Measurements from ENCODE around the gene ESRRB.

Gene ESRRB

GRCh38 chr14:76456891-76457586 lies 81.1 kb downstream of the ESRRB start:
- DNase-seq = no peak

GRCh38 chr14:76457841-76458240 lies 81.9 kb downstream of the ESRRB start:
- DNase-seq = no peak

GRCh38 chr14:76461886-76462285 lies 85.9 kb downstream of the ESRRB start:
- no peak for DNase-seq

GRCh38 chr14:76462330-76462729 lies 86.4 kb downstream of the ESRRB start:
- DNase-seq = no peak

GRCh38 chr14:76463105-76463504 lies 87.2 kb downstream of the ESRRB start:
- no peak for DNase-seq

GRCh38 chr14:76464856-76465255 lies 88.9 kb downstream of the ESRRB start:
- DNase-seq = no peak

- DNase-seq = no peak
These were observed 89.7 kb downstream of the ESRRB start for GRCh38 chr14:76465664-76466063.

- no peak for DNase-seq
These were observed 91.8 kb downstream of the ESRRB start for GRCh38 chr14:76467711-76468155.

GRCh38 chr14:76472199-76472723 lies 96.3 kb downstream of the ESRRB start:
- DNase-seq = no peak

- DNase-seq = no peak
These were observed 97.7 kb downstream of the ESRRB start for GRCh38 chr14:76473481-76474263.

GRCh38 chr14:76480426-76480825 lies 104.5 kb downstream of the ESRRB start:
- DNase-seq = no peak

GRCh38 chr14:76484355-76484754 lies 108.4 kb downstream of the ESRRB start:
- DNase-seq = no peak

GRCh38 chr14:76486251-76486743 lies 110.4 kb downstream of the ESRRB start:
- no peak for DNase-seq

- DNase-seq = no peak
These were observed 112.6 kb downstream of the ESRRB start for GRCh38 chr14:76488551-76488950.

- DNase-seq = no peak
These were observed 113.7 kb downstream of the ESRRB start for GRCh38 chr14:76489667-76490066.

GRCh38 chr14:76490111-76490510 lies 114.2 kb downstream of the ESRRB start:
- DNase-seq = no peak

- DNase-seq = no peak
These were observed 114.8 kb downstream of the ESRRB start for GRCh38 chr14:76490735-76491134.

GRCh38 chr14:76491172-76491930 lies 115.4 kb downstream of the ESRRB start:
- no peak for DNase-seq

- no peak for DNase-seq
These were observed 120.0 kb downstream of the ESRRB start for GRCh38 chr14:76495983-76496382.

GRCh38 chr14:76496595-76496994 lies 120.7 kb downstream of the ESRRB start:
- no peak for DNase-seq

- peak in 1 of 2 experiments; percentile 6 for DNase-seq
These were observed 121.9 kb downstream of the ESRRB start for GRCh38 chr14:76497550-76498462.

GRCh38 chr14:76498463-76498935 lies 122.6 kb downstream of the ESRRB start:
- no peak for DNase-seq
